ENCODE data around the gene FASN. TPM values are rescaled to one million over a fixed set of nuclear protein-coding genes. Genes with fewer than 3 reads are reported as not detected.

Gene FASN
- total RNA-seq, 1 experiment from 2014 or later = 90.9 TPM

DNA sequence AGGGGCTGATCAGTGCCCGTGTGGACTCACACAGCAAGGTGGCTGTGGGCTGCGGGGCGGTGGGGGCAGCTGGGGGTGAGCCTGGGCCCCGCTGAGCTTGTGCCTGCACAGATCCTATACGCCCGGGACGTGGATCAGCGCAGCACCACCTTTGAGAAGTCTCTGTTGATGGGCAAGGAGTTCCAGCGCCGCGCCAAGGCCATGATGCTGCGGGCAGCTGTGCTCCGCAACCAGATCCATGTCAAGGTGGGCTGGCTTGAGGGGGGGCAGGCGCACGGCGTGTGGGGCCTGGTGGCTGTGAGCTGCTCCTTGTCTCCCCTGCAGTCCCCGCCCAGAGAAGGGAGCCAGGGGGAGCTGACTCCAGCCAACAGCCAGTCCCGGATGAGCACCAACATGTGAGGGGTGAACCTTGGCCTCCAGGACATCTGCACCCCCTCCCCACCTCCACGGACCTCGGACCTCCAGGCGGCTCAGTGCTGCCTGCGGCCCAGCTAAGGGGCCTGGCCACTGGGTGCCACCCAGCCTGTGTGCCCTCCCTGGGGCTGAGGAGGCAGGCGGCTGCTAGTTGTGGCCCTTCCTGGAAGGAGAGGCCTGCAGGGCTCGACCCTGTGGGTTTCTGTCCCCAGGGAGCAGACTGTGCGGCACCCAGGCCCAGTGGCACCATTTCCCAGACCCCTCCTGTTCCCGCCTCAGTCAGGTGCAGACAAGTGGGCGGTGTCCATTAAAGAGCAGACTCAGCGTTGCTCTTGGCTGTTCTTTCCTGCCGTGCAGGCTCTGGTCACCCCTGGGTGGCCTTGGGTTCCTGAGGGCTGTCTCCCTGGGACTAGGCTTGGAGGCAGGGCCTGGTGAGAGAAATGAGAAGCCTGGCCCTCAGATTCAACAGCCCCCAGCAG lies 41.1 kb downstream of the FASN start:
- no peak for DNase-seq (ENCODE audit: low read depth)

DNA sequence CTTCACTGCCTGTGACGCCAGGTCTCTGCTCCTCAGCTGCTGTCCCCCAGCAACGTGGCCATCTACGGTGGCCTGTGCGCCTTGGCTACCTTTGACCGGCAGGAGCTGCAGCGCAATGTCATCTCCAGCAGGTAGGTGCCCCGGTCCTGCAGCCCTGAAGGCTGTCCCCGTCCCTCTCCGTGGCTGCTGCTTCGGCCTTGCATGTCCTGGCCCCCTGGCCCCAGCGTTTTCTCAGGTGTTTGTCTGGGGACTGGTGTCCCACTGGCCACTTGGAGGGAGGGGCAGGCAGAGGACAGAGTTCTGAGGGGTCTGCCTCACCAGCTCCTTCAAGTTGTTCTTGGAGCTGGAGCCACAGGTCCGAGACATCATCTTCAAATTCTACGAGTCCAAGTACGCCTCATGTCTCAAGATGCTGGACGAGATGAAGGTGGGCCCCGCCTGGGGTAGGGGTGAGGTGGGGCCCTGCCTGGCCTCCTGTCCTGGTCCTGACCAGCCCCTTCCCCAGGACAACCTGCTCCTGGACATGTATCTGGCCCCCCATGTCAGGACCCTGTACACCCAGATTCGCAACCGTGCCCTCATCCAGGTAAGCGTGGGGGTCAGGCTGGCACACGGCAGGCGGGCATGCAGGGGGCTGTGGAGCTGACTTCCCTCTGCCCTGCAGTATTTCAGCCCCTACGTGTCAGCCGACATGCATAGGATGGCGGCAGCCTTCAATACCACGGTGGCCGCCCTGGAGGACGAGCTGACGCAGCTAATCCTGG lies 41.9 kb downstream of the FASN start:
- DNase-seq (ENCODE audit: low read depth) = no peak

DNA sequence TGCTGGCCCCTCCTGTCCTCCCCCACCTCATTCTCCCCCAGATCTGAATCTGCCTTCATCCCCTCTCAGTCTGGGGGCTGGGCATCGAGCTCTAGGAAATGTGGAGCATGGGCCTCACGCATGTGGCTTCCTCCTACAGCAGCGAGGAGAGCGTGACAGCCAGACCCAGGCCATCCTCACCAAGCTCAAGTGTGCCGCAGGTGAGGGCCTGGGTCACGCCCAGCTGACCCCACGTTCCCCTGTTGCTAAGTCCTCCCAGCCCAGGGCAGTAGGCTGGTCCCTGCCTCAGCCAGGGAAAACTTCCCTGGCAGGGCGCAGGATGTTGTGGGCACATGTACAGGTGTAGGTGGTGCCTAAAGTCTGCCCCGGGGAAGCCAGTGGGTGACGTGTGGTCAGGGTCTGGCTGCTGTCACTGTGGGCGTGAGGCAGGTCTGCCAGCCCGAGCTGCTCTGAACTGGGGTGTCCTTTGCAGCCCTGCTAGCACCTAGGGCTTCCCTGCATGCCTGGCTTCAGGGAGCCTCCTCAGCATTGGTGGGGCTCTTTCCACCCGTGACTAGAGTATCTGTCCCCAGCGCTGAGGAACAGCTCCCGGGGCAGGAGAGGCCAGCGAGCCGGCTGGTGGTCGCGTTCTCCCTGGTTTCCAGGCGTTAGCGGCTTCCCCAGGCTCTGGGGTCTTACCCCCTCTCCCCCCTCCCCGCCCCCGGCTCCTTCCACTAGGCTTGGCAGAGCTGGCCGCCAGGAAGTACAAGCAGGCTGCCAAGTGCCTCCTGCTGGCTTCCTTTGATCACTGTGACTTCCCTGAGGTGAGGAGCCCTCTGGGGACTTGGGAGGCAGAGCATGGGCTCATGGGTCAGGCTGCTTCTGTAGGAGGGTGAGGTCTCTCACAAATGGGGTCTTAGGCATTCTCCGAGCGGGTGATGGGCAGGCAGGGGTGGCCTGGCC lies 42.7 kb downstream of the FASN start:
- DNase-seq (ENCODE audit: low read depth) = no peak

DNA sequence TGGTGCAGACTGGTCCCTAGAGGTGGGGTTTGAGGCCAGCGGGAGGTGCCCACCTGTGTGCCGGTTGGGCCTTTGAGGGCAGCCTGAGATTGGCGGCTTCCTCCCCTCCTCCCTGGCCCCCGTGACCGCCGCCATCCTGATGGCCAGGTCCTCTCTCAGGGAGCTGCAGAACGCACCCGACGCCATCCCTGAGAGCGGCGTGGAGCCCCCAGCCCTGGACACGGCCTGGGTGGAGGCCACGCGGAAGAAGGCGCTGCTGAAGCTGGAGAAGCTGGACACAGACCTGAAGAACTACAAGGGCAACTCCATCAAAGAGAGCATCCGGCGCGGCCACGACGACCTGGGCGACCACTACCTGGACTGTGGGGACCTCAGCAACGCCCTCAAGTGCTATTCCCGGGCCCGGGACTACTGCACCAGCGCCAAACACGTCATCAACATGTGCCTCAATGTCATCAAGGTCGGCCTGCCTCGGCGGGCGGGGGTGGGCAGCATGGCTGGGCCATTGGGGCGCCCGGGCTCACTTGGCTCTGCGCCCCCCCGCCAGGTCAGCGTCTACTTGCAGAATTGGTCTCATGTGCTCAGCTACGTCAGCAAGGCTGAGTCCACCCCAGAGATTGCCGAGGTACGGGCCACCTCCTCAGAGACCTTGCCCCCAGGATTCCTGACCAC lies 43.5 kb downstream of the FASN start:
- no peak for DNase-seq (ENCODE audit: low read depth)

DNA sequence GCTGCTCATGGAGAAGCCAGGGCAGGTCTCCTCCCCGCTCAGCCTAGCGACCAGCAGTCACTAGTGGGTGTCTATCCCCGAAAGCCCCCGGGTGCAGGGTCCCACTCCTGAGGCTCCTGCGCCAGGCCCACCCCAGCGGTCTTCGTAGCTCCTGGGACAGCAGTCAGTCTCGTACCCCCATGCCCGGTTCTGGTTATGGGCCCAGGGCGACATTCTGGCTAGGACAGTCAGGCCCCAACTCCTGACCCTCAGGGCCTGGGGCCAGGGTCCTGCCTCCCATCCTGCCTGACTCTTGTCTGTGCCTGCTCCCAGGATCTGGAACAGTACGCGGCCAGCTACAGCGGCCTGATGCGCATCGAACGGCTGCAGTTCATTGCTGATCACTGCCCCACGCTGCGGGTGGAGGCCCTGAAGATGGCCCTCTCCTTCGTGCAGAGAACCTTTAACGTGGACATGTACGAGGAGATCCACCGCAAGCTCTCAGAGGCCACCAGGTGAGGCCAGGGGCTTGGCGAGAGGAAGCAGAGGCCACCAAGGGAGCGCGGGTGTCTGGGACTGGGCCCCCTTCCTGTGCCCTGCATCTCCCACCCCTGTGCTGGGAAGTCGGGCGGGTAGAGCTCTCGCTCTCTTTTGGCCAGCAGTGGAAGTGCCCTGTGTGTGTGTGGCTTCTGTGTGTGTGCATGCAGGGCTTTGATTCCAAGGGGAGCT lies 44.3 kb downstream of the FASN start:
- no peak for DNase-seq (ENCODE audit: low read depth)

DNA sequence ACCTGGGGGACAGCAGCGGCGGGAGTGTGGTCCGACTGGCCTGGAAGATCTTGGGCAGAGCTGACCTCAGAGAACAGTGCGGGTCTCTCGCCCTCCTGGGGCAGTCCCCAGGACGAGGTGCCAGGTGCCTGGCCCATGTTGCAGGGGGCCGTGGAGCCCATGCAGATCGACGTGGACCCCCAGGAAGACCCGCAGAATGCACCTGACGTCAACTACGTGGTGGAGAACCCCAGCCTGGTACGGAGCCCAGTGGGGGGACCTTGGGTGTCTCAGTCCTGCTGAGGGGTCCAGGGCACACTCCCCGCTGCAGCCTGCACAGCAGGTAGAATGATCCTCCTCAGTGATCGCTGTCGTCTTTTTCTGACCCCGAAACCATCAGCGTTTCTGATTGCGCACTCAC lies 44.9 kb downstream of the FASN start:
- no peak for DNase-seq (ENCODE audit: low read depth)

DNA sequence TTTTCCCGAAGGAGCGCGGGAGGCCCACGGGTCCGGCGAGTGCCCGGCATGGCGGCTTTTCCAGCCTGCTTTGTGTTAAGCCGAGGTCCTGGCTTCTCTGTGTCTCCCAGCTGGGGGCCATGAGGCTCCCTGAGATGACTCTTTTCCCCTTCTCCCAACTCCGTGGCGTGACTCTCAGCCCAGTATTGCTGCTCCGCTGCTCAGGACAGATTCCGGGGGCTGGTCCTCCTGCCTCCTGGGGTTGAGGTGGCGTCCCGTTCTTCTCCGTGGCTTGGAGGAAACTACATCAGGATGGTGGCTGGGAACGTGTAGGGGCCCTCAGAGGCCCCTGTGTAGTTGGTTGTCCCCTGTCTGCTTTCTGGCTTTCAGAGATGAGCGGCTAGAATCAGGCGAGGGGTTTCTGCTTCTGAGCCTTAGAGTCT lies 45.4 kb downstream of the FASN start:
- no peak for DNase-seq (ENCODE audit: low read depth)

DNA sequence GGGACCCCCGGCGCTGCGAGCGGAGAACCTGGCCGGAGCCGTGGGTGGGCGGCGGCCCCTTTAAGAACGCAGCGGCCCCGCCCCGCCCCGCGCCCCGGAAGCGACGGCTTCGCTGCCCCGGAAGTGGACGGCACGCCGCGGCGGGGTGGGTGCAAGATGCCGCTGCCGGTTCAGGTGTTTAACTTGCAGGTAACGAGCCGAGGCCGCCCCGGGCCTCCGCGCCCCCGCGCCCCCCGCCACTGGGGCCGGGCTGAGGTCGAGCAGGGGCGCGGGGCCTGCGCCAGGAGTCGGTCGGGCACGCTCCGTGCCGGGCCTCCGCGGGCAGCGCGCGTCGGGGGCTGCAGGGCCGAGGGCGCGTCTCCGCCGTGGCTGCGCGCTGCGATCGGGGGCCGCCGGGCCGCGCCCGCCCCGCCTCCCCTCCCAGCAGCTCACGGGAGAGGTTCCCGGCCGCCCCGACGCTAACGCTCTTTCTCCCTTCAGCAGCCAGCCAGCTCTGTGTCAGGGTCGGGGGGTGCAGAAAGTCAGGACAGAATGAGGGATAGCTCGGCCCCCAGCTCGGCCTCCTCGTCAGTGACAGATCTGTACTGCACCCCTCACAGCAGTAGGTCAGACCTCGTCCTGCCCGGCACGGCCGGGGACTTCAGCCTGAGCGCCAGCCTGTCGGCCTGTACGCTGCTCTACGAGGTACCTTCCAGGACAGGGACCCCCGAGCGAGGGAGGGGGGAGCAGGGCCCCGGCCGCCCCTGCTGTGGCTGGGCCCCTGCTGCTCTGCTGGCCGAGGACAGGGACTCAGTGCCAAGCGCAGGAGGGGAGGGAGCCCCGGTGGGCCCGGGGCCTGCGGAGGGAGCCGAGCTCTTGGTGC lies 46.0 kb downstream of the FASN start, which contains the start of the genes GPS1 and RFNG:
GPS1 (plus strand) TSS at position 123 of the 862 bp plus-strand sequence; CDS start at position 157, 34 bp downstream.
RFNG (minus strand) TSS at position 36 of the 862 bp plus-strand sequence. CDS start 45 bp downstream, outside the sequence.
- peak; percentile 53 for DNase-seq (ENCODE audit: low read depth)

DNA sequence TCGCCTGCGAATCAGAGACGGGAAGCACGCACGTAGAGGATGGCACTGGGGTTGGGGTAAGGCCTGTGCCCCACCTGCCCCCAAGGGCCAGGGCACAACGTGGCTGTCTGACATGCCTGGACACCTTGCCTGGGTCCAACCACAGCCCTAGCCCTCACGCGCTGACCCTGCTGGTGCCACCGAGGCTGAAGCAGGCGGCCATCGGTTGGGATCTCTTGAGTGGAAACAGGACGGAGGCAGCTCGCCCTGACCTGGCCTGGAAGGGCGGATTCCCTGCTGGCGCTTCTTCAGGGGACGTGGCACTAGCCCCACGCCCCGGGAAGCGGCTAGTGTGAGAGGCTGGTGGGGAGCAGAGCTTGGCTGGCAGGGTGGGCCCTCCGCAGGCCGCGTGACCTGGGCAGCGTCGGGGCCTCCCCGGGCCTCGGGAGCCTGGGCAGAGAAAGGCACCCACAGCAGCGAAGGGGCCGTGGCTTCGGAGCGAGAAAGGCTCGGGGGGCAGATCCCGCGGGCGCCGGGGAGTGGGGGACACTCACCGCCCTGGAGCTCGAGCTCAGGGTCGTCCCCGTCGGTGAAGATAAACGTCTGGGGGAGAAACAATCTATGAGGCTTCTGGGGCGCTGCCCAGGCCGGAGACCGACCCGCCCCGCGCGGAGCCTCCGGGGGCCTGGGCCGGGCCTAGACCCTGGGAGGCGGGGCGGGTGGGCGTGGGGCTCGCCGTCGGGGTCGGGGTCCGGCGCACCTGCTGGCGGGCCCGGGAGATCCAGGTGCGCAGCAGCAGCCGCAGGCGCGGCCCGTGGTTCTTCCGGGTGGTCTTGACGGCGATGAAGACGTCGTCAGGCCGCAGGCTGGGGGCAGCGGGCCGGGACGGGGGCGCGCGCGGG lies 47.0 kb downstream of the FASN start:
- no peak for DNase-seq (ENCODE audit: low read depth)

DNA sequence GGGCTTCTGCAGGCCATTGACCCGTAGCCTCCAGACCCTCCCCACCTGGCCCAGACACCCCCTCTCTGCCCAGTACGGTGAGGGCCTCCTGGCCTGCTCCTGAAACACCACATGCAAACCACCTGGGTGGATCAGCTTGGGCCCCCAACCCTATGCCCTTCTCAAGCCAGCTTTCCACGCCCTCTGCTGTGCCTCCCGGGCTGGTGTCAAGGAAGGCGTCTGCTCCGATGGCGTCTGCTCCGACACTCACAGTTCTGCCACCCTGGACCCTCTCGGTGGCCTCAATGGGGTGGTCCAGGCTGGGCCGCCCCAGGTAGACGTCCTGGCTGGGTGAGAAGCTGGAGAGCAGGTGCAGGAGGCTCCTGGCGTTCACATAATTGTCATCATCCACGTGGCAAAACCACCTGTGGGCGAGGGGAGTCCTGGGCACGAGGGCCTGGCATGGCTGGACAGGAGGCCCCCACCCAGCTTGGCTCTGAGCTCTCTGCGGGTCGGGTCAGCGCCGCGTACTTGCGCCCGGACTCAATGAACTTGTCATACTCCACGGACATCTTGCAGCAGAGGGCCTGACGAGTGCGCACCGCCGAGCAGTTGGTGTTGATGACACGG lies 47.8 kb downstream of the FASN start:
- no peak for DNase-seq (ENCODE audit: low read depth)

DNA sequence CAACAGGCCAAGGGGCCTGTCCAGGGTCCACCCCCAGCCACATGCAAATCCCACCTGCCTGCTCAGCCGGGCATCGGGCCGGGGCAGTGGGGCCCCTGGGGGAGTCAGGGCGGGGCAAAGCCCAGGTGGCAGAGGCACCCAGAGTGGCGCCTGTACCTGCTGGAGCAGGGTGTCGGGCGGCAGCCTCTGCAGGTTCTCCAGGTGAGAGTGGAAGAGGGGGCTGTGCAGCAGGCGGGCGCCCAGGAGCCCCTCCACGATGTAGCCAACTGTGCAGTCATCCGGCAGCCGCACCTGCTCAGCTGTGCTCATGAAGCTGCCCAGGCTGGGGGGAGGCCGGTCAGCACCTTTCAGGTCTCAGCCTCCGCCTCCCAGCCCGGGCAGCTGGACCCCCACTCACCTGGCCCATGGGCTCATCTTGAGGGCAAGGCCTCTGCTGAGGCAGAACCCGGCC lies 48.5 kb downstream of the FASN start:
- no peak for DNase-seq (ENCODE audit: low read depth)

DNA sequence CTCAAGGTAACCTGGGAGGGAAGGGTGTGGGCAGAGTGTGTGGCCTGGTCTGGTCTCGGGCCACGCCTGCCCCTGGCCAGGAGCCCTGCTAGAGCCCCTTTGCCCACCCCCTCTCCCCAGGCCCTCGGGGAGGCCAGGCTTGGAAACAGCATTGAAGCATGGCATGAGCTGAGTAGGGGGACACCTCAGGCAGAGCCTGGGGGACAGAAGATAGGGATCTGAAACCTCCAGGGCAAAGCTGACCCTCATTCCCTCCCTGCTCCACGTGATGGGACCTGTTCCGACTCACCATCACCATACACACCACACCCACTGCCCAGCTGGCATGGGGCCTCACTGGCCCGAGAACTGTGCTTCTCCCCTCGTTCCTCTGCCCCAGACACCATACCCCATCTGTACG lies 48.9 kb downstream of the FASN start:
- no peak for DNase-seq (ENCODE audit: low read depth)

DNA sequence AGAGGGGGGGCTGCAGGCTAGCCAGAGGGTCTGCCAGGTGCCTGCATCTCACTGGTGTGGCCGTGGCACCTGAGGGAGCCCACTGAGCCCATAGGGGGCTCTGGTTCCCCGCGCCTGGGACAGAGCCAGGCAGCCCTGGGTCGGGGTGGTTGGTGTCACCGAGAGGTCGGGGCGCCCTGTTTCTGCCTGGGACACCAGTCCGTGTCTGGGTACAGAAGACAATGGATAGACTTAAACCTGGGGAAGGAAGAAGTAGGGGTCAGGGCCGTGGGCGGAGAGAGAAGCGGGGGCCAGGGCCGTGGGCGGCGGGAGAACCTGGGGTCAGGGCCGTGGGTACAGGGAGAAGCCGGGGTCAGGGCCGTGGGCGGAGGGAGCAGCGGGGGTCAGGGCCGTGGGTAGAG lies 49.5 kb downstream of the FASN start:
- no peak for DNase-seq (ENCODE audit: low read depth)

DNA sequence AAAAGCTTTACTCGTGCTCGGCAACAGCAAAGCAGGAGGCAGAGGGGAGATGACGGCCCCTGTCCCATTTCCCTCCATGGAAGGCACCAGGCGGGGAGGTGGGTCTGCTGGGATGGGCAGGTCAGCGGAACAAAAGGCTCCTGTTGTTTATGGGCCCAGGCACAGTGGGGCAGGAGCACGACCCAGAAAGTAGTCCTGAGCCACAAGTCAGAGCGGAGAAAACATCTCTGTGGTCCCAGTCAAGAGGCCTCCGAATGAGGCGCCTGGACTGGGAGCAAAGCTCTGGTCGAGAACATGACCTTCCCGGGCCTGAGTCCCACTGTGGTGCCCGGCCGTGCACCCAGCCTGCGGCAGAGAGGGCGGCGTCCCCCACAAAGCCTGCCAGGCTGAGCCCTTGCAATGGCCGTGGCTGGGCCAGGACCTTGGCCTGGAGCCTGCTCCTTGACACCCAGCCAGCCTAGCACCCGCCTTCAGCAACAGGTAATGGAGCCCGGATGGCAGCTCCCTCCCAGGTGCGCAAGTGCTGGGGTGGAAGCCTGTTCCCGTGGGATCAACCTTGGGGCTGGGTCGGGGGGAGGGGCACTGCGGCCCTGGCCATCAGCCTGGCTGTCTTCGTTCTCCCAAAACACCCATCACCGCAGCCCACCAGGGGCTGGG lies 50.0 kb downstream of the FASN start:
- no peak for DNase-seq (ENCODE audit: low read depth)

DNA sequence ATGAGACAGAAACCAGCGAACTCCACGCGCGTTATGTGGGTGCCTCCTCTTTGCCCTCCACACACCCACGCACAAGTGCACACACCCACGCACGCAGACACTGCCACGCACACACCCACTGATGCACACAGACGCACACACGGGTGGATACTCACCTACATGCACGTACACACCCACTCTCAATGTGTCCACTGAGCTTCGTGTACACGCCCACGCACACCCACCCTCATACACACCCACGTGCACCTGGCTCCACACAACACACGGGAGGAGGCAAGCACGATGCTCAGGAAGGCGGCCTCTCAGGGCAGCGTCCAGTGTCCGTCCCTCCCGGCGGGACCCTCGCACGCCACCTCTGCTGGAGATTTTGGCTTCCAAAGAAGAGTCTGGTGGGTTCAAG lies 50.7 kb downstream of the FASN start:
- no peak for DNase-seq (ENCODE audit: low read depth)

DNA sequence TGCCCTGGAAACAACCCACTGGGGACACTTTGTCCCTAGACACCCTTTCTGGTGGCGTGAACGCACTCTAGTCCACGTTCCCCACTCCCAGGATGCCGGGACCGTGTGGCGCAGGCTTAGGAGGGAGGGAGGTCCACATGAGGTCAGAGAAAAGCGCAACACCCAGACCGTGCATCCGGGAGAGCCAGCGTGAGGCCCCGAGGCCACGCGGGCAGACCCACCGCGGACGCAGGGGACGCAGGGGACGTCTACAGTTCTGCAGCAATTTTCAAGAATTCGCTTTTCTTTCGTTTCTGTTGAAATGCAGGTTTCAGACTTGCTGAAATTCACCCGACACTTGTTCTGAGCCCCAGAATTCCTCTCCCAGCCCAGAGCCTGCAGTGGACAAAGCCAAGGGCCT lies 51.1 kb downstream of the FASN start:
- no peak for DNase-seq (ENCODE audit: low read depth)

DNA sequence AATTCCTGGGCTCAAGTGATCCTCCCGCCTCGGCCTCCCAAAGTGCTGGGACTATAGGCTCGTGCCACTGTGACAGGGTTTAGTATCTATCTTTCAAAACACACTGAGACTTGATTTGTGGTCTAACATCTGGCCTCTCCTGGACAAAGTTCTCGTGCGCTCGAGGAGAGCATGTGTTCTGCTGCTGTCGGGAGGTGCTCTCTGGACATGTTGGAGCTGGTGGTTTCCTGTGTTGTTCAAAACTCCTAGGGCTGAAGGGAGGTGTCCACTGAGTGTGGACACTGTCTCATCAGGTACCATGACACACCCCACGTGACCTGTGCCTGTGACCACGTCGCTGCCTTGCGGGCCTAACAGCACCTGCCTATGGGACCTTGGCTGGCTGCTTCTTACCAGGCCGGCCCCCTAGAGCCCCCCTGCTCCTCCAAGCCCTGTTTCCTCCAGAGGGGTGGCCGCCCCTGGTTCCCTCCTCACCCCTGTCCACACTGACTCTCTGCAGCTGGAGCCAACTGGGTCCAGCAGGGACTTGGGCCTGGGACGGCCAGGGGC lies 52.0 kb downstream of the FASN start:
- no peak for DNase-seq (ENCODE audit: low read depth)
